ENCODE data around the gene ICAM3.

- no peak for TF ChIP-seq CTCF (IDR thresholded peaks at IDR 0.05)
- TF ChIP-seq POLR2A (IDR thresholded peaks at IDR 0.05): no peak
Observed at GRCh38 chr19:10306327-10306726, 33.1 kb downstream of the ICAM3 start.

Measured in breast epithelium (tissue), 3 donors.